Activated naive CD8-positive, alpha-beta T cell treated with anti-CD3 and anti-CD28 coated beads, Interleukin-2, amount 50 U/mL, for 24 hours (primary cell): Measurements from ENCODE around the gene IQGAP1.

ENCODE experiments used
- ATAC-seq: fragments of 150-1000 bp; cut with Tn5 transposase; one replicate; pipeline ENCODE4 v1.10.0; 2021
- DNase-seq: peaks from one replicate; pipeline ENCODE4 v3.0.0; 2021
- H3K27ac Mint-ChIP-seq: one replicate; pipeline ENCODE4 v1.8.0; 2021; ENCODE audit warnings: mild to moderate bottlenecking, mixed read lengths
- H3K27me3 Mint-ChIP-seq: one replicate; pipeline ENCODE4 v1.8.0; 2021; ENCODE audit warnings: mixed read lengths
- H3K36me3 Mint-ChIP-seq: one replicate; pipeline ENCODE4 v1.8.0; 2021; ENCODE audit warnings: low read depth, mixed read lengths
- H3K4me1 Mint-ChIP-seq: one replicate; pipeline ENCODE4 v1.8.0; 2021; ENCODE audit warnings: mixed read lengths
- H3K4me3 Mint-ChIP-seq: one replicate; pipeline ENCODE4 v1.8.0; 2021; ENCODE audit warnings: mild to moderate bottlenecking, moderate library complexity, mixed read lengths
- H3K9me3 Mint-ChIP-seq: one replicate; pipeline ENCODE4 v1.8.0; 2021; ENCODE audit warnings: mixed read lengths

Gene IQGAP1

DNA sequence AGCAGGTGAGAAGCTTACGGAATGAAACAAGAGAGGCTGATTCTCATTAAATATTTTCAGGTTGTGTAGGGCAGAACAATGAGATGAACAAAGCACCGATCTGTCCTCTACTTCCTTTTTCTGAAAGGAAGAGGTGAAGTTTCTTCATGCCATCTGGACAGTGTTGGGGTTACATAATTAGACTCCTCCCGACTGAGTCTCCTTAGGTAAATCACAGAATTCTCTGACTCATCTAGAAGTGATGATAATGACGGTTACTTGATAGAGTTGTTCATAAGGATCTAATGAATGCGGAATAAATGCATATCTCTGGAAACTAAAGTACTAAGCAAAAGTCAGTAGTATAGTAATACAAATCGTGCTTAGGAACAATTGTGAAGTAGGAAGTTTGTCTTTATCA, 162.9 kb downstream of the IQGAP1 start:
- Mint-ChIP-seq H3K27ac (no peak overlapping the region), H3K36me3 (peaks cover 11% of the 10 kb centered on the region), H3K9me3 (no peaks in the 10 kb centered on the region), H3K4me1 (peaks cover 55% of the 10 kb centered on the region), H3K27me3 (no peaks in the 10 kb centered on the region), H3K4me3 (no peak overlapping the region)
- no peak for DNase-seq
- no peak for ATAC-seq
